ENCODE measurements around the gene RNF113B.

DNA sequence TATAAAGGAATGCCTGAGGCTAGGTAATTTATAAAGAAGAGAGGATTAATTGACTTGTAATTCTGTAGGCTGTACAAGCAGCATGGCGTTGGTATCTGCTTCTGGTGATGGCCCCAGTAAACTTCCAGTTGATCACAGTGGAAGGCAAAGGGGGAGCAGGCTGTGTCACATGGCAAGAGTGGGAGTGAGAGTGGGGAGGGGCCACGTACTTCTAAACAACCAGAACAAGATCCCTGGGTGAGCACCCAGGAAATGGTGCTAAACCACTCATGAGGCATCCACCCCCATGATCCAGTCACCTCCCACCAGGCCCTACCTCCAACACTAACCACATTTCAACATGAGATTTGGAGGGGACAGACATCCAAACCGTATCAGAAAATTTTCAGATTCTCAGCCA lies 3.0 kb upstream of the RNF113B start:
- TF ChIP-seq, protein P1, sequence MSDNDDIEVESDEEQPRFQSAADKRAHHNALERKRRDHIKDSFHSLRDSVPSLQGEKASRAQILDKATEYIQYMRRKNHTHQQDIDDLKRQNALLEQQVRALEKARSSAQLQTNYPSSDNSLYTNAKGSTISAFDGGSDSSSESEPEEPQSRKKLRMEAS (IDR thresholded peaks at IDR 0.05; ENCODE audit: low read depth, low read length), result no peak
- TF ChIP-seq, protein P2, sequence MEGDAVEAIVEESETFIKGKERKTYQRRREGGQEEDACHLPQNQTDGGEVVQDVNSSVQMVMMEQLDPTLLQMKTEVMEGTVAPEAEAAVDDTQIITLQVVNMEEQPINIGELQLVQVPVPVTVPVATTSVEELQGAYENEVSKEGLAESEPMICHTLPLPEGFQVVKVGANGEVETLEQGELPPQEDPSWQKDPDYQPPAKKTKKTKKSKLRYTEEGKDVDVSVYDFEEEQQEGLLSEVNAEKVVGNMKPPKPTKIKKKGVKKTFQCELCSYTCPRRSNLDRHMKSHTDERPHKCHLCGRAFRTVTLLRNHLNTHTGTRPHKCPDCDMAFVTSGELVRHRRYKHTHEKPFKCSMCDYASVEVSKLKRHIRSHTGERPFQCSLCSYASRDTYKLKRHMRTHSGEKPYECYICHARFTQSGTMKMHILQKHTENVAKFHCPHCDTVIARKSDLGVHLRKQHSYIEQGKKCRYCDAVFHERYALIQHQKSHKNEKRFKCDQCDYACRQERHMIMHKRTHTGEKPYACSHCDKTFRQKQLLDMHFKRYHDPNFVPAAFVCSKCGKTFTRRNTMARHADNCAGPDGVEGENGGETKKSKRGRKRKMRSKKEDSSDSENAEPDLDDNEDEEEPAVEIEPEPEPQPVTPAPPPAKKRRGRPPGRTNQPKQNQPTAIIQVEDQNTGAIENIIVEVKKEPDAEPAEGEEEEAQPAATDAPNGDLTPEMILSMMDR (IDR thresholded peaks at IDR 0.05; ENCODE audit: low read depth, low read length), result no peak
- no peak for TF ChIP-seq POLR2A (IDR thresholded peaks at IDR 0.05; ENCODE audit: extremely low read depth, insufficient read length)
